ENCODE data around the gene NHSL2. TPM values are rescaled to one million over a fixed set of nuclear protein-coding genes. Genes with fewer than 3 reads are reported as not detected.
A peak's percentile ranks its signal among the peaks of the same experiment; 100 is the strongest.

The NHSL2 gene
- total and polyA plus RNA-seq, 2 of the 13 experiments (the other 11 are each of a cell fraction or from before 2014, with no cell fraction given): not detected

- Histone ChIP-seq H3K4me1 (ENCODE audit: insufficient read depth, low read length) (peaks cover 5% of the 10 kb centered on the region), H4K20me1 (ENCODE audit: insufficient read depth, low read length) (no peaks in the 10 kb centered on the region), H2AFZ (ENCODE audit: low read length) (no peak overlapping the region), H3K9me3 (ENCODE audit: low read length) (no peaks in the 10 kb centered on the region), H3K36me3 (replicated peaks in 1 of 2; ENCODE audit: control insufficient read depth in 1 of 2, insufficient read depth in 2 of 2, low read length in 2 of 2) (no peaks in the 10 kb centered on the region), H3K9ac (ENCODE audit: insufficient read depth, low read depth, low read length) (no peak overlapping the region), H3K27me3 (ENCODE audit: control insufficient read depth in 1 of 2, insufficient read depth in 2 of 2, low read length in 2 of 2) (peaks cover 0 to 5% of the 10 kb centered on the region in 2 experiments; a peak in 1 of 5 replicates), H3K79me2 (ENCODE audit: insufficient read depth, low read length) (no peaks in the 10 kb centered on the region), H3K4me2 (ENCODE audit: low read depth, low read length) (peak overlapping the region; percentile 45; the same call in 1 of the 2 replicates), H3K27ac (ENCODE audit: extremely low read length, insufficient read depth, low read length) (no peak overlapping the region), H3K4me3 (replicated peaks in 1 of 3; ENCODE audit: insufficient read depth in 1 of 3, low read depth in 2 of 3, low read length in 3 of 3) (no peak overlapping the region)
- no peak for FAIRE-seq
- BruUV-seq (replicated peaks): no TSS peak
- peak; percentile 47 for DNase-seq (ENCODE audit: low spot score)
- intact Hi-C loops (cut with micrococcal nuclease; ENCODE audit: unreplicated experiment) (loop anchor here (5.0 kb wide), 1 partner anchor 109 kb away; no protein-coding TSS in a partner anchor), in situ Hi-C loops (cut with HindIII; ENCODE audit: extremely low pct_ligation_motif_present, low pct_unique_long_range_greater_than_20kb) (no loop called here)
- ATAC-seq: peak; percentile 99
- WGBS (ENCODE audit: low lambda C conversion rate): 5% methylated on average over 4 of the region's 70 CpGs
- POLR2A ChIA-PET: no interaction called here
- CTCF ChIA-PET (ENCODE audit: low intra/inter-chr PET ratio, low total read pairs): interaction anchor here (2.0 kb wide), 1 partner anchor 108 kb away, joined by 6 read pairs; no protein-coding TSS in a partner anchor
- no peak for TF ChIP-seq ZNF576 (CRISPR knock-in tag; IDR thresholded peaks at IDR 0.05)
- TF ChIP-seq ZNF205 (CRISPR knock-in tag; IDR thresholded peaks at IDR 0.05): no peak
- no peak for TF ChIP-seq MIXL1 (CRISPR knock-in tag; IDR thresholded peaks at IDR 0.05)
- no peak for TF ChIP-seq SP1 (IDR thresholded peaks at IDR 0.05)
- no peak for TF ChIP-seq SP1 (CRISPR knock-in tag; IDR thresholded peaks at IDR 0.05)
- TF ChIP-seq EEA1 (CRISPR knock-in tag; IDR thresholded peaks at IDR 0.05; ENCODE audit: borderline replicate concordance): no peak
- no peak for TF ChIP-seq NFKBIZ (CRISPR knock-in tag; IDR thresholded peaks at IDR 0.05)
- TF ChIP-seq ATF1 (CRISPR knock-in tag; IDR thresholded peaks at IDR 0.05): no peak
- no peak for TF ChIP-seq ZKSCAN8 (CRISPR knock-in tag; IDR thresholded peaks at IDR 0.05; ENCODE audit: borderline replicate concordance)
- TF ChIP-seq ZNF704 (CRISPR knock-in tag; IDR thresholded peaks at IDR 0.05; ENCODE audit: borderline replicate concordance): no peak
- TF ChIP-seq CCDC6 (CRISPR knock-in tag; IDR thresholded peaks at IDR 0.05): peak; percentile 68; the same call in 1 of the 2 replicates
- TF ChIP-seq PATZ1 (CRISPR knock-in tag; IDR thresholded peaks at IDR 0.05): peak; percentile 63
- no peak for TF ChIP-seq ZNF34 (CRISPR knock-in tag; IDR thresholded peaks at IDR 0.05; ENCODE audit: borderline replicate concordance)
- TF ChIP-seq ATF7-NPFF (CRISPR knock-in tag; IDR thresholded peaks at IDR 0.05; ENCODE audit: low read depth): peak; percentile 79; the same call in 1 of the 2 replicates
- TF ChIP-seq HINFP (CRISPR knock-in tag; IDR thresholded peaks at IDR 0.05; ENCODE audit: low read depth): no peak
- no peak for TF ChIP-seq ZNF737 (CRISPR knock-in tag; IDR thresholded peaks at IDR 0.05; ENCODE audit: borderline replicate concordance)
- peak; percentile 42; the same call in 1 of the 2 replicates for TF ChIP-seq SAP130 (CRISPR knock-in tag; IDR thresholded peaks at IDR 0.05; ENCODE audit: low read depth)
- no peak for TF ChIP-seq CENPBD1 (CRISPR knock-in tag; IDR thresholded peaks at IDR 0.05; ENCODE audit: borderline replicate concordance, low read depth)
- TF ChIP-seq MBD4 (IDR thresholded peaks at IDR 0.05; ENCODE audit: borderline replicate concordance, low read length): no peak
Observed at GRCh38 chrX:72018277-72019112, 107.8 kb downstream of the NHSL2 start.

Data from HepG2 (cell line).